Kidney glomerular epithelial cell (primary cell): ENCODE results near the gene ACSL6.

ENCODE experiments used
- DNase-seq: peaks from one replicate; lab custom pipeline; 2025; lab: John Stamatoyannopoulos, UW

ACSL6 gene

DNA sequence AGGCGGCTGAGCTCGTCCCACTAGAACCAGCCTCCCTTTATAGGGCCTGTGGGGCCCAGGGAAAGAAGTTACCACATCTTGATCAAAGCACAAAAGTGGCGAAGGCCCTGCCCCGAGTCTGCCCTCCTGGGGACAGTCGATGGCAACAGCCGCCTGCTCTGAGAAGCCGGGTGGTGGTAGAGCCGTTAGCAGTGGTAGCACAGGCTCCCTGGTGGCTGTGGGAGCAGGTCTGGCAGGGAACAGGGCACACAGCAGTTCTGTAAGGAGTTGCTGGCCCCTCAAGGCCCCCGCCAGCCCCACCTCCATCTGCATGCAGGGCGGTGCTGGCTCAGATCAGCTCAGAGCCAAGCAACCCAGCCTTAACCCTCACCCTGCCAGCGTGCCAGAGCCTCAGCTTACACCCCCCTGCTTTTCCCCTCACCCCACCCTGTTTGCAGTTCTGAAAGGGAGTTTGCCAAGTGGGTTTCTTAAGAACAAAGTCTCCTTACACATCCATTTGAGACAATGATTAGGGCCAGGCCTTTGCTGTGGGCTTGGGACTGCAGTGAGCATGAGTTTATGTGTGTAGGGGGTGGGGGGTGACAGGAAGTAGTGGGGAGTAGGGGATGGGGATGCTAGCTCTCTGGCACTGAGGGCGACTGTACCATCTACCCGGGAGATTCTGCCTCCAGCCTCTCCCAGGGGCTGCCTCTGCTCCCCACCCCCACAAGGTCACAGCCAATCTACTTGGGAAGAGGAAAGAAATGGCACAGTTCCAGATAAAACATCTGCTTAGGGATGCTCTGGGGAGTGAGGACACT, 11.8 kb downstream of the ACSL6 start:
- no peak for DNase-seq

DNA sequence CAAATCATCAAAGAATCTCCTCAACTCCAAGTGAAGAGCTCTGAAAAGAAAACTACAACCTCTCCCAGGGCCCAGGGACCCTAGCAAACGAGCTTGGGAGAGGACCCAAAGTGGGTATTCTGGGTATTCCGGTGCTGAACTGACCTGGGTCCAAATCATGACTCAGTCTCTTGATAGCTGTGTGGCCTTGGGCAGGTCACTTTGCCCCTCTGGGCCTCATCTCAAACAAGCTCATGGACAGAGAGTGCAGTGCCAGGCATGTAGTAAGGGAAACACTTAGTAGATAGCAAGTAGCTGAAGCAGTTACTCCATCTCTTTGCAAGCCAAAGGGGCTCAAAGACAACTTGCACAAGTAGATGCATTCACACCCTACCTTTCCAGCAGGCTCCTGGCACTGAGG, 12.4 kb downstream of the ACSL6 start:
- no peak for DNase-seq

- no peak for DNase-seq
Observed at GRCh38 chr5:131998431-131999040, 12.9 kb downstream of the ACSL6 start.

DNA sequence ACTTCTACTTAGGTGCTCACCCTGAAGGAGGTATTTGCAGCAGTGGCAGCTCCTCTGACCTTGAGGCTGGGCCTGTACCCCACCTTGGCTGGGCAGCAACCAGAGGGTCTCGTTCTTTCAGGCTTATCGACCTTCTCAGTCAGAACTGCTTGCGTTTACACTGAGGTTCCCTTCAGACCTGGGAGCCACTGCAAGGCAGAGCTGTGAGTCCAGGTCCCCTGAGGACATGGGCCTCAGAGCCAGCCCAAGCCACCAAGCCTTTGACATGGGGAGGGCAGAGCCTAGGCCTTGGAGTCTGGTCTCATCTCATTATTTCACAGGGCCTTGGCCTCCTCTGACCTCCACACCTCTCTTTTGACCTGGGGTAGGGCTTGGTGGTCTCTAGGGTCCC, 13.7 kb downstream of the ACSL6 start:
- DNase-seq, result no peak

DNA sequence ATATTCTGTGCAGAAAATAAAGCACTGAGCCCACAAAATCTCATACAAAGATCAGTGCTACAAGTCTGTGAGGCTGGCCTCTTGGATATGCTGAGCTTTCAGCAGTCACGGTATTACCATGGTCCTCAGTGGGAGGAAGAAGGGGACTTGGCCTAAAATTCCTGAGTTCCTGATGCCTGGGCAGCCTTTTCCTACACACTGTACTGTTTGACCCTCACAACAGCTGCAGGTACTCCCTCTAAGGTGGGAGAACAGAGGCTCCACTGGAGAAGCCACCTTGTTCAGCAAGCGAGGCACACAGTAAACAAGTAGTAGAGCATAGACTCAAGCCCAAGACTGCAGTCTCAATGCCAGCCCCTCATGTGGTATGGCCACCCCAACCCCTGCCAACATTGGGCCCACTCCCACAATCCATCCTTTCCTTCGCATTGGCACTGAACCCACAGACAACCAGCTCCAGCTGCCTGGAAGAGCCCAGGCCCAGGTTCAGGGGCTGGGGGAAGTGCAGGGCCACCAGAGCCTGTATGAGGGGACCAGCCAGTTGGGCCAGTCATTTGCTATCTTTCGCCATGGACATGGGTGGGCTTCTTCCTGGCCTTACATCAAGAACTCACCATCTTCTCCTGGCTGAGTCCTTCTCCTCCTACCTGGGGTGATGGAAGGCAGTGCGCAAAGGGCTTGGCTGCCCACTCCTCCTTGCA, 14.3 kb downstream of the ACSL6 start:
- no peak for DNase-seq

DNA sequence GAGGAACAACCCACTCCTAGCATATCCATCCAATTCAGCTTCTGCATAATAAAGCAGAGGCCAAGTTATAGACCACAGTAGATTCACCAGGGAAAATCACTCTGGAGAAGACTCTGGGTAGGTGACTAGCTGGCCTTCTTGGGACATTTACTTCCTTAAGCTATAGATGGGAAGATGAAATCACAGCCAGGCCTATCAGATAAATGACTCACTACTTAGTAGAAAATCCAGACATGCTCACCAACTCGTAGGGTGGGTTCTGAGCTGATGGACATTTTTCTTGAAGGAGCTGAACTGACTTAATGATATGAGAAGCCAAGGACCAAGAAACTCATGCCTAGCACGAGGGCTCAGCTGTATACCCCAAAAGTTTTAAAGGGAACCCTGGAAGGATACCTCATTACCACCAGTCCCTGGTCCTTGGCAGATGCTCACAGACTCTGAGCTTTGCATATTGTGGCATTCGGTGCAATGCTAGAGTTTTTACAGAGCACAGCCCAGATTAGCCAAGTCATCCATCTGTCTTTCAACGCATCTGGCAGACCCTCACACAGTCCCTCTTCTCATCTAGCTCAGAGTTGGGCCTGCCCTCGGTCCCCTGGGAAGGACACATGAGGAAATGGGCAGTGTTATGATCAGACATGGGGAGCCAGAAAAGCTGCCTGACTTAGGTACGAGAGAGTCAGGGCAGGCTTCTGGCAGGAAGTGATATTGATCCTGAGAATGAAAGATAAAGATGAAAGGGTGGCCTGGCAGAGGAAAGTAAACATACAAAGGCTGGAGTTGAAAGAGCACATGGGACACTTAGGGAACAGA, 15.0 kb downstream of the ACSL6 start:
- no peak for DNase-seq

GRCh38 chr5:131994533-131995226, 16.8 kb downstream of the ACSL6 start:
- no peak for DNase-seq

- no peak for DNase-seq
Observed at GRCh38 chr5:131994090-131994489, 17.4 kb downstream of the ACSL6 start.

DNA sequence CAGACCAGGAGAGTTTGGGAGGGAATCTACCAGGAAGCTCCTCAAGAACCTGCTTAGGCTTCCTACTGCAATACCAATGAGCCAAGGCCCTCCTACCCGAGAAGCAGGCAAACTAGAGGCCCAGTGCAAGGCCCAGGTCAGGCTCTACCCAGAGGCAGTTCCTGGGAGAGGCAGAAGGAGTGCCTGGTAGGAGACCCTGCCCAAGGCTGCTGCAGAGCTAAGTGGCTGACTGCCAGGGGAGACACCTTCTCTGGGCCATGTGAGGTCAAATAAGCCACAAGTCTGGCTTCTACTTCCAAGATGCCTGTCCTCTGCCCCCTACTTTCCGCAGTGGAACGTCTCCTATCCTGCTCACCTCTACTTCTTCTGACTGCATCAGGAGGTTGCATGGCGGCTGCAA, 17.8 kb downstream of the ACSL6 start:
- DNase-seq, result no peak

DNA sequence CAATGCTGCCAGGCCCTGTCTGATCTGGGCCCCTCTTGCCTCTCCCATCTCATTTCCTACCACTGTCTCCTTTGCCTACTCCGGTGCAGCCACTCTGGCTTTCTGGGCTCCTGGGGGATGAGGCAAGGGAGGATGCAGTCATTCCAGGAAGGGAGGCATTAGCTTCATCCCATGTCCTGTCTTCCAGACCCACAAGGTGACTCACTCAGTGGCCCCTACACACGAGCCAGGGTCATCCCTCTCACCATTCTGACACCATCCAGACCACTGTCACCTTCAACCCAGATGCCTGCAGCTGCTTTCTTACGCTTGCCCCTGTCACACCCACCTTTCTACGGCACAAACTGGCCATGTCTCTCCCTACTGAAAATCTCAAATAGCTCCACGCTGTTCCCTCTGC, 19.1 kb downstream of the ACSL6 start:
- DNase-seq, result no peak

DNA sequence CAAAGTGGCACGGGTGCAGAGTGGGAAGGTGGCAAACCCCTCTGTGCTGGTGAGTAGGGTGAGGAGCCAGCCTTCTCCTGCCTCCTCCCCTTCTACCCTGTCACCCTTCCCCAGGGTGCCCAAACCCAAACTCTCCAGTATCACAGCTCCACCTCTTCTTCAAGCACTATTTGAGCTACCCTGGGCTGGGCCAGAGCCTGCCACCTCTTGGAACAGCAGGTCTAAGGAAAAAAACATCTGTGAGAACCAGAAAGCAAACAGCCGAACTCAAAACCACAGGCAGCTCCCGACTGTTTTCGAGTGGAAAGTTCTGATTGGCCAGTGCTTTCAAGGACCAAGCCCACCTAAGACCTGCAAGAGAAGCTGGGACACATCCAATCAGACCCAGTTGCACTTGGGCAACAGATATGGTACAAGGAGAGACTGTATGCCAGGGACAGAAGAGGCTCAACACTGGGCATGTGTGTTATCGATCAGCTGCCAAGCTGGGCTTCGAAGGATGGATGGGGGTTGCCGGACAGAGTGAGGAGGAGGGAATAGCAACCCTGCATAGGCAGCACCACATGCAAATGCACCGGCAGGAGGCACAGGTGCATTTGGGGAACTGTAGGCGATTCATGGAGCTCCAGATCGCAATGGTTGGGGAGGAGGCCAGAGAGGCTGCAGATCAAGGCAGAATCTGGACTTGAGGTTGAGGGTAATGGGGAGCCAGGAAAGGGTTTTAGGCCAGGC, 19.7 kb downstream of the ACSL6 start:
- no peak for DNase-seq

- DNase-seq, result no peak
Observed at GRCh38 chr5:131990716-131991115, 20.7 kb downstream of the ACSL6 start.

- DNase-seq, result no peak
Observed at GRCh38 chr5:131988601-131989000, 22.9 kb downstream of the ACSL6 start.

DNA sequence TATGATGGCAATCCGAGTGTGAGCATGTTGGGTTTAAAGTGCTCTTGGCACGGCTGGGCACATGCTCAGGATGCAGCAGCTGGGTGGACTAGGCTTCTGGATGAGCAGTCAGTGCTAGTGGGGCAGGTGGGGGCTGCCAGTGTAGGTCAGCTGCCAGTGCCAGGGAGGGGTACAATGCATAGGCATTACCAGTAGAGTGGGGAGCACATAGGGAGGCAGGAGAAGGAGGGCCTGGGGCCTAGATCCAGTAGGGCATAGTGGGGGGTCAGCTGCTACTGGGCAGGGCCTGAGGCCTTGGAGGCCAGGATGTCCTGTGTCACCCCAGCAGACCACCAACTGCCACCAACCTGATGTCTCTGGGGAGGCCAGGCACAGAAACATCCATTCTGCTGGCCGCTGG, 24.2 kb downstream of the ACSL6 start:
- DNase-seq, result no peak

DNA sequence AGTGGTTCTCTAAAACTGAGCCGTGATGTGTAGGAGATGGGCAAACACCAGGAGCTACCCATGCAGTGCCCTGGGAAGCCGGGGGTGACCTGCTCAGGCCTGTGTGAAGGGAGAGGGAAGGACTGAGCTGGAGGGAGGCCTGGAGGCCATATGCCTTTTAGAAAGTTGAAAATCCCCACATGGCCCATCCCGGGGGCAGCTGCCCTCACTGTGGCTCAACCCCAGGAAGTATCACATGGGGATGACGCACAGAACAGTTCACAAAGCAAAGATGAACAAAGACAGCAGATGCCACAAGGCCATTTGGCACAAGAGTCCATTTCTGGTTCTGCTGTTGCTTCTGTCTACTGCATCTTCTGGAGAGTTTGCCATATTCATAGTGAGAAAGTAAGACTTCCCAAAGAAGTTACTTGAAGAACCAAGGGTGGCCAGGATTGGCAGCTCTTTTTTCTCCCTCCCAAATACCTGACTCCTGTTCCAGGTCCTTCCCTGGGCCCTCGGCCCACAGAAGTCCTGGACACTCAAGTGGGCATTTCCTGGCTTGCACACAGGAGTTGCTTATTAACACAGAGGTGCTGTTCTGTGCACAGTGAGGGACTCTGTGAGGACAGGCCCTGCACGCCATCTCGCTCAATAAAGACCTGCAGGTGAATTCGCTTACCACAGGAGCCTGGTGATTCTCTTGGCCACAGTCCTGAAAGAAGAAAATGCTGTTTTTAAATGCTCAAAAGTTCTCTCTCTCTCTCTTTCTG, 25.1 kb downstream of the ACSL6 start:
- no peak for DNase-seq

DNA sequence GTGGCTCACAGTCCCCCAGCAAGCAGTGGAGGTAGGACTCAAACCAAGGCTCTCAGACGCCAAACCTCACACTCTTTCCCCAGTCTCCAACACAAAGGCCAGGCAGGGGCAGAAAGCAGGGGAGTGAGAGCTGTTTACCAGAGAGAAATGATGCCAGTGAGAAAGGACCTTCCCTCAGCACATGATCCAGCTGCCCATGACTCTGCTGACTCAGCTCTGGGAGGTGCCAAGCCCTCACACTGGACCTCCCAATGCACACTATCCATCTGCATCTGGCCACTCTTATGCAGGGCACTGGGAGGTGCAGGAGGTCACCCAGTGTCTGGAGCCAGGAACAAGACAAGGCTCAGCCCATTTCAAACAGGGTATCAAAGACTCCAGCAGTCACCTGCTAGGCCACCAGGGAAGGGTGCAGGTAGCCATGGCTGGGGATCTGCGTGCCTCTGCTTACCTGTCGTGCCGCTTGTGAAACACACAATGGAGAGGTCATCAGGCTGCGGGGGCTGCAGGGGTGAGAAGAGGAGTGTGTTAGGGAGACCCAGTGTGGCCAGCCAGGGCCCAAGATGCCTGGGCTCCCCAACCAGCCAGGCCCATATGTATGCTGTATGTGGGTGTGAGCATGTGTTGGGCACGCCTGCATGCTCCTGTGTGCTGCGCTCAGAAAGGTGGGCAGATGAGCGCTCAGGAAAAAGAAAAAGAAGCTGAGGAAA, 26.3 kb downstream of the ACSL6 start:
- no peak for DNase-seq

GRCh38 chr5:131983244-131983771, 28.1 kb downstream of the ACSL6 start:
- no peak for DNase-seq

DNA sequence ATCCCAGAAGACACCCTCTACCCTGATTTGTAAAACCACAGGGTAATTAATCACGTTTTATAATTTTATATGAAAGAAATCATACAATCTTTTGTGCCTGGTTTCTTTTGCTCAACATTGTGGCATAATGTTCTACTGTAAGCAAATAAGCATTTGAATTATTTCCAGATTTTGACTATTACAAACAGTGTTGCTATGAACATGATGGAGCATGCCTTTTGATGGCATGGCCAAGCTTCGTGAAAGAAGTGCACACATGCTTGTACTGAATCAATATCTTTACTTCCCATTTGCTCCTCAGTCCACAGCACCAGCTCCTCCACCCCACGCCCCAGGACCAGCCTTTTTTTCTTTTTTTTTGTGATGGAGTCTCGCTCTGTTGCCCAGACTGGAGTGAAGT, 29.9 kb downstream of the ACSL6 start:
- DNase-seq, result no peak

DNA sequence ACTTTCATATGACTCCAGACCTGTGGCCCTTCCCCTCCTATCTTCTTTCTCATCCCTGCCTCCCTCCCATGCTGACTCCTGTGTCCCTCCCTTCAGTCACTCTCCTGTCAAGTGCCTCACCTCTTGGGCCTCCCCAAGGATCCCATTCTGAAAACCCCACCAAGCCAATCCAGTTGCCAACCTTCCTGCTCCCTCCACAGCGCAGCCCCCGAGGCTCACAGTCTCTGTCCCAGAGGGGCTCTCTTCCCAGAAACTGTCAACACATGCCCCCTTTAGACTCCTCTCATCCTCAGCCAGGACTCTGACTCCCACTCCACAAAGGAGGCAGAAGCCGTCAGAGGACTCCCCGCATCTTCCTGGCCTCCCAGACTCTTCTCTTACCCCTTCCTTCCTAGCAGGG, 30.8 kb downstream of the ACSL6 start:
- no peak for DNase-seq
